Stomach (tissue), 9 donors: ENCODE results near the gene EIF4E1B. TPM values are rescaled to one million over a fixed set of nuclear protein-coding genes. Genes with fewer than 3 reads are reported as not detected.

Source experiments
- DNase-seq, 2 donors: peaks; one replicate each; pipeline versions ENCODE4 v3.0.0 to v3.0.0-alpha.2; 2013 to 2019
- H3K27ac ChIP-seq, 5 donors: fragments of 200-600 bp in 4 of 5; sonication (generic) in 4 of 5; one replicate each; pipeline ENCODE4 v1.5.1; 2013 to 2019; ENCODE audit warnings: mild to moderate bottlenecking in 1 of 5, moderate library complexity in 1 of 5
- H3K27me3 ChIP-seq, 3 donors: fragments of 200-600 bp; sonication (generic); one replicate each; pipeline ENCODE4 v1.5.1; 2017 to 2019; ENCODE audit warnings: mixed run types in 1 of 3
- H3K36me3 ChIP-seq, 4 donors: fragments of 200-600 bp; sonication (generic); 1 replicate in 3 of 4; 2 replicates in 1 of 4; pipeline ENCODE4 v1.5.1; 2016 to 2019
- H3K4me1 ChIP-seq, 4 donors: fragments of 200-600 bp; sonication (generic); one replicate each; pipeline ENCODE4 v1.5.1; 2016 to 2019
- H3K4me3 ChIP-seq, 4 donors: fragments of 200-600 bp; sonication (generic) in 3 of 4; one replicate each; pipeline ENCODE4 v1.5.1; 2016 to 2019; ENCODE audit warnings: mild to moderate bottlenecking in 1 of 4
- H3K9me3 ChIP-seq, 4 donors: fragments of 200-600 bp; sonication (generic); one replicate each; pipeline ENCODE4 v1.5.1; 2016 to 2019
- EP300 ChIP-seq: sonication (generic); formaldehyde crosslinking; IDR thresholded peaks from one replicate; pipeline ENCODE4 v1.6.1; 2017; ENCODE audit warnings: antibody characterized with exemption
- POLR2A ChIP-seq, 4 donors: fragments of 450-650 bp; IDR thresholded peaks; one replicate each; pipeline ENCODE4 v1.6.1; 2016; ENCODE audit warnings: antibody characterized with exemption in 4 of 4, control low read depth in 2 of 4, mild to moderate bottlenecking in 1 of 4, moderate library complexity in 1 of 4
- POLR2AphosphoS5 ChIP-seq, 3 donors: sonication (generic); formaldehyde crosslinking; IDR thresholded peaks; one replicate each; pipeline ENCODE4 v1.6.1; 2016; ENCODE audit warnings: antibody characterized with exemption in 3 of 3
- WGBS, 5 donors: extraction: QIAGEN DNeasy Blood & Tissue Kit in 3 of 5; methylation state at CpG; one replicate each; pipeline versions ENCODE4 v1.1.5 to v1.1.7; 2013 to 2018; 5-methylcytosine and 5-hydroxymethylcytosine counted together
- intact Hi-C: fragments of 100-400 bp; cut with DNase I; formaldehyde crosslinking; loops from one replicate; pipeline ENCODE4 v1.15.1; 2023; ENCODE audit warnings: low total_unique reads
- polyA plus RNA-seq, 3 donors: library from polyadenylated mRNA; stranded (reverse); fragments of 200-250 nt; gene quantifications; one replicate each; pipeline ENCODE4 v1.2.3, GENCODE V29; 2013
- total RNA-seq, 5 donors: library from RNA; depleted of rRNA; stranded (reverse); fragments of >200 nt; gene quantifications; one replicate each; pipeline versions ENCODE4 v1.1.0 to v1.2.3, GENCODE V29; 2014 to 2016
- TF ChIP-seq, protein P1 (sequence below), 7 experiments: fragments of 450-650 bp in 4 of 7; fragments of 200-600 bp in 3 of 7; sonication (generic) in 3 of 7; IDR thresholded peaks; one replicate each; pipeline ENCODE4 v1.5.1; 2016 to 2019; ENCODE audit warnings: antibody characterized with exemption in 7 of 7, control low read depth in 2 of 7, mild to moderate bottlenecking in 1 of 7
- donor health status: healthy with polysubstance abuse.
- donor health status: Bipolar disorder and iron deficiency.
- donor health status: healthy.

The EIF4E1B gene
- total and polyA plus RNA-seq, 8 donors = not detected

DNA sequence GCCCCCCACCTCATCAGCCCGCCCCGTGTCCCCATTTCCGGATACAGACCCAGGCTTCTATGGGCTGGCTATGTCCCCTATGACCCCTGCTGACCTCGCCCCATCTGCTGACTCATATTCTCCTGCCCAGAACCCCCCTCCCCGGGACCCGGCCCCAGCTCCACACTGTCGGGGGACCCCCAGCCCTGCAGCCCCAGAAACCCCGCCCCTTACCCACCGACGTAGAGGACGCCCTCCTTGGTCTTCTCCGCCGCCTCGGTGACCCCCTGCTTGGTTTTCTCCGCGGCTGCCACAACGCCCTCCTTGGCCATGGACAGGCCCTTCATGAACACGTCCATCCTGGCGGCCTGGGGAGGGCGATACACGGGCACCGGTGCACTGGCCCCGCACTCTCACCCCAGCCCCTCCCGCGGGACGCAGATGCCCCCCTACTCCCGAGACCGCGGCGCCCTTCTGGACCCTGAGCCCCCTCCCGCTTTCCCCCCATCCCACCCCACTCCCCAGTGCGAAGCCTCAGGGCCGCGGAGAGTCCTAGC lies 1.1 kb upstream of the EIF4E1B start:
- H3K4me3 ChIP-seq = peak overlapping the region in 1 of 4 donors; percentile 48
- H3K4me1 ChIP-seq = peaks cover 13 to 23% (median 20%) of the 10 kb centered on the region in 4 donors
- peaks cover 11 to 99% (median 81%) of the 10 kb centered on the region in 3 donors for H3K27me3 ChIP-seq
- no peaks in the 10 kb centered on the region for H3K9me3 ChIP-seq
- TF ChIP-seq, protein P1, sequence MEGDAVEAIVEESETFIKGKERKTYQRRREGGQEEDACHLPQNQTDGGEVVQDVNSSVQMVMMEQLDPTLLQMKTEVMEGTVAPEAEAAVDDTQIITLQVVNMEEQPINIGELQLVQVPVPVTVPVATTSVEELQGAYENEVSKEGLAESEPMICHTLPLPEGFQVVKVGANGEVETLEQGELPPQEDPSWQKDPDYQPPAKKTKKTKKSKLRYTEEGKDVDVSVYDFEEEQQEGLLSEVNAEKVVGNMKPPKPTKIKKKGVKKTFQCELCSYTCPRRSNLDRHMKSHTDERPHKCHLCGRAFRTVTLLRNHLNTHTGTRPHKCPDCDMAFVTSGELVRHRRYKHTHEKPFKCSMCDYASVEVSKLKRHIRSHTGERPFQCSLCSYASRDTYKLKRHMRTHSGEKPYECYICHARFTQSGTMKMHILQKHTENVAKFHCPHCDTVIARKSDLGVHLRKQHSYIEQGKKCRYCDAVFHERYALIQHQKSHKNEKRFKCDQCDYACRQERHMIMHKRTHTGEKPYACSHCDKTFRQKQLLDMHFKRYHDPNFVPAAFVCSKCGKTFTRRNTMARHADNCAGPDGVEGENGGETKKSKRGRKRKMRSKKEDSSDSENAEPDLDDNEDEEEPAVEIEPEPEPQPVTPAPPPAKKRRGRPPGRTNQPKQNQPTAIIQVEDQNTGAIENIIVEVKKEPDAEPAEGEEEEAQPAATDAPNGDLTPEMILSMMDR (IDR thresholded peaks at IDR 0.05) = no peak
- no peak for TF ChIP-seq POLR2A (IDR thresholded peaks at IDR 0.05)
- no peak for TF ChIP-seq POLR2AphosphoS5 (IDR thresholded peaks at IDR 0.05)
- TF ChIP-seq EP300 = no peak
- H3K36me3 ChIP-seq = no peaks in the 10 kb centered on the region
- no peak overlapping the region for H3K27ac ChIP-seq
- WGBS, 5 donors = 3 to 12% (median 7%) methylated on average over 22 to 34 of the region's 34 CpGs
- no peak for DNase-seq
- intact Hi-C loops = no loop called here

DNA sequence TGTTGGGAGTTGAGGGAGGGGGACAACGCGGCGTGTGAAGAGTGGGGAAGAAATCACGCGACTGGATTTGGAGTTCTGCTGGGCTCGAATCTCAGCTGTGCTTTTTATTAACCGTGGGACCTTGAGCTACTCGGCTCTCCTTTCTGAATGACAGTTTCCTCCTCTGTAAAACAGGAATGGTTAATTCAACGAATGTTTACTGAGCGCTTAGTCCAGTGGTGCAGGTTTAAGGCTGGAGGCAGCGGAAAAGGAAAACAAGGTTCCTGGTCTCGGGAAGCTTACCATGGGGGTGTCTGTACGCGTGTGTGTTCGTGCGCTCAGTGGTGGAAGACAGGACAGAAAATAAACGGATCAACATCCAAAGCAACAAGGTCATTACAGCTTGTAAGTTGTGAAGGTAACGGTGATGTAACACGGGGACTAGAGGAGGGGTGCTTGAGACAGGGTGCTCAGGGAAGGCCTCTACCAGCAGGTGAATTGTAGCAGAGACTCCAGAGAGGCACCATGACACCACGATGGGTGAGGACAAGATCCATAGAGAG lies 277 bp downstream of the EIF4E1B start:
- H3K36me3 ChIP-seq = no peaks in the 10 kb centered on the region
- WGBS, 5 donors = 6 to 9% (median 7%) methylated on average over 20 of the region's 20 CpGs
- no peaks in the 10 kb centered on the region for H3K9me3 ChIP-seq
- DNase-seq = no peak
- peaks cover 11 to 97% (median 79%) of the 10 kb centered on the region in 3 donors for H3K27me3 ChIP-seq
- H3K4me3 ChIP-seq = peak overlapping the region; percentile 31 to 48 (median 36)
- no peak overlapping the region for H3K27ac ChIP-seq
- TF ChIP-seq EP300 (no peak), POLR2A (IDR thresholded peaks at IDR 0.05) (no peak), POLR2AphosphoS5 (IDR thresholded peaks at IDR 0.05) (no peak)
- TF ChIP-seq, protein P1 (IDR thresholded peaks at IDR 0.05) = no peak
- peaks cover 13 to 23% (median 20%) of the 10 kb centered on the region in 4 donors for H3K4me1 ChIP-seq
- intact Hi-C loops = no loop called here

DNA sequence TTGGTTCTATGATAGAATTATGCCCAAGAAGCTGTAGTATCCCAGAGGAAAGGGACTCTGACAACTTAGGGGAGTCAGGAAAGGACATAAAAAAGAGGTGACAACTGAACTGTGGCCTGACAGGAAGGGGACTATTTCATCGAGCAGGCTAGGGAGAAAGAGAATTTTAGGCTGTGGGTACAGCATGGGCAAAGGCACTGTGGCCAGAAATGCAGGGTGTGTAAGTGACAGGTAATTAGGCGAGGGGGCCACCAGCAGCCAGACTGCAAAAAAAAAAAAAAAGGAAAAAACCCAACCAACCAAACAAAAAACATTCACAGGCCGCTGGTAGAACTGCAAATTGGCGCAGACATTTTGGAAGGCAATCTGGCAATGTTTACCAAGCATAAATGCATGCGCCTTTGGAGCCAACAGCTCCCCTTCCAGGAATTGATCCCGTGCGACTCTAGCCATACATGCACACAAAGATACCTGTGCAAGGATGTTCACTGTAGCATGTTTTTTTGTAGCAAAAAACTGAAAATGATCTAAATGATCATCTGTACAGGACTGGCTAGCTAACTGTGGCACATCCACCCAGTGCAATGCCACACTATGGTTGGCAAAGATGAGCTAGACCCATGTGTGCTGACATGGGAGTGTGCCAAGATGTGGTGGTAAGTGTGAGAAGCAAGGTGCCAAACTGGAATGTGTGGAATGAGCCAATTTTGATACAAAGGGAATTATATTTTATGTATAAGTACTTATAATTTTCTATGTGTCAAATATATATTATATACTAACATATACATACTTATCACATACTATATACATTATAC lies 1.1 kb downstream of the EIF4E1B start:
- Histone ChIP-seq H3K4me1 (peaks cover 13 to 22% (median 20%) of the 10 kb centered on the region in 4 donors), H3K4me3 (no peak overlapping the region), H3K9me3 (no peaks in the 10 kb centered on the region), H3K27ac (no peak overlapping the region), H3K27me3 (peaks cover 11 to 97% (median 73%) of the 10 kb centered on the region in 3 donors), H3K36me3 (no peaks in the 10 kb centered on the region)
- TF ChIP-seq POLR2AphosphoS5 (IDR thresholded peaks at IDR 0.05) (no peak), EP300 (no peak)
- no peak for DNase-seq
- 61 to 76% (median 69%) methylated on average over 7 of the region's 7 CpGs for WGBS, 5 donors
- intact Hi-C loops = no loop called here

DNA sequence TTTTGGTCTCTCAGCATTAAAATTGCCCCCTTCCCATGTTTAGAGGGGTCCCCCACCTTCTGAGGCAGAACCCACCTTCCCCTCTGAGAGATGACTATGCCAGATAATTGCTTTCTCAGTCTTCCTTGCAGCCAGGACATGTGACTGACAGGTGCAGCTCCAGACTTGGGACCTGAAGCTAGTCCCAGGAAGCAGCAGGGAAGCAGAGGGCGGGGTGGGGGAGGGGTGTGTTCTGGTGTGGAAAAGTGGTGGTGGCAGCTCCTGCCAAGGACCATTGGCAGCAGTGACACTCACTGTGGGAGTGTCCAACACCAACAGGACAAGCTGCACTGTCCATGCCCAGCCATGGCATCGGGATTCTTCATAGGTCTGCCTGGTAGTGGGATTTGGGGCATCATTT lies 2.3 kb downstream of the EIF4E1B start:
- H3K4me3 ChIP-seq = no peak overlapping the region
- TF ChIP-seq POLR2AphosphoS5 (IDR thresholded peaks at IDR 0.05) = no peak
- TF ChIP-seq EP300 = no peak
- TF ChIP-seq, protein P1 (IDR thresholded peaks at IDR 0.05) = no peak
- TF ChIP-seq POLR2A (IDR thresholded peaks at IDR 0.05) = no peak
- intact Hi-C loops = no loop called here
- no peak for DNase-seq
- no peak overlapping the region for H3K27ac ChIP-seq
- H3K4me1 ChIP-seq = peaks cover 13 to 22% (median 19%) of the 10 kb centered on the region in 4 donors
- H3K9me3 ChIP-seq = no peaks in the 10 kb centered on the region
- H3K36me3 ChIP-seq = no peaks in the 10 kb centered on the region
- H3K27me3 ChIP-seq = peaks cover 11 to 92% (median 61%) of the 10 kb centered on the region in 3 donors
- 77 to 94% (median 88%) methylated on average over 2 of the region's 2 CpGs for WGBS, 5 donors
